HL-60 (cell line): ENCODE data around the gene NAV2.
A peak's percentile ranks its signal among the peaks of the same experiment; 100 is the strongest.

Experiments
- DNase-seq, 2 experiments: peaks; one replicate each; pipeline ENCODE4 v3.0.0-alpha.2; 2010 to 2020; ENCODE audit warnings: low read depth in 1 of 2, low spot score in 1 of 2
- H3K27ac ChIP-seq: fragments of 250-450 bp; sonication (Bioruptor Pico); replicated peaks from 2 replicates; pipeline ENCODE4 v1.5.1; 2020; ENCODE audit warnings: mild to moderate bottlenecking, moderate library complexity
- H3K27me3 ChIP-seq: fragments of 250-450 bp; sonication (Bioruptor Pico); 2 replicates; pipeline ENCODE4 v1.5.1; 2021; ENCODE audit warnings: mild to moderate bottlenecking, moderate library complexity; ENCODE audit not compliant: insufficient read depth, poor library complexity, severe bottlenecking
- H3K4me3 ChIP-seq: replicated peaks from 2 replicates; pipeline ENCODE4 v1.5.1; 2011; ENCODE audit warnings: mild to moderate bottlenecking, control low read depth, low read length; ENCODE audit not compliant: insufficient read depth
- CTCF ChIP-seq: IDR thresholded peaks from one replicate; pipeline ENCODE4 v1.5.1; 2011; ENCODE audit warnings: low read length, control low read depth, inconsistent platforms; ENCODE audit not compliant: insufficient read depth
- GABPA ChIP-seq: IDR thresholded peaks from 2 replicates; pipeline ENCODE4 v1.6.1; 2012; ENCODE audit warnings: low read depth
- POLR2AphosphoS5 ChIP-seq: IDR thresholded peaks from 2 replicates; pipeline ENCODE4 v1.6.1; 2012; ENCODE audit warnings: low read depth
- REST ChIP-seq: IDR thresholded peaks from 2 replicates; pipeline ENCODE4 v1.6.1; 2012; ENCODE audit warnings: low read depth; ENCODE audit not compliant: insufficient replicate concordance
- SPI1 ChIP-seq: IDR thresholded peaks from 2 replicates; pipeline ENCODE4 v1.6.1; 2012; ENCODE audit warnings: low read depth, mild to moderate bottlenecking, borderline replicate concordance

Gene NAV2

GRCh38 chr11:19903620-19904069 is 191.0 kb downstream of the NAV2 start:
- no peak for TF ChIP-seq GABPA
- TF ChIP-seq POLR2AphosphoS5, result no peak
- peak; percentile 46 for TF ChIP-seq CTCF
- no peak overlapping the region for H3K4me3 ChIP-seq
- H3K27ac ChIP-seq, result no peak overlapping the region
- no peaks in the 10 kb centered on the region for H3K27me3 ChIP-seq
- peak; percentile 24 to 52 for DNase-seq

- no peaks in the 10 kb centered on the region for H3K27me3 ChIP-seq
- no peak overlapping the region for H3K27ac ChIP-seq
- TF ChIP-seq REST (no peak), SPI1 (no peak), CTCF (no peak), POLR2AphosphoS5 (no peak), GABPA (no peak)
- no peak for DNase-seq
- H3K4me3 ChIP-seq, result no peak overlapping the region
These were observed 192.7 kb downstream of the NAV2 start for GRCh38 chr11:19905280-19905853.

GRCh38 chr11:19906126-19906525 is 193.5 kb downstream of the NAV2 start:
- H3K4me3 ChIP-seq, result no peak overlapping the region
- no peaks in the 10 kb centered on the region for H3K27me3 ChIP-seq
- no peak for TF ChIP-seq REST
- TF ChIP-seq GABPA, result no peak
- TF ChIP-seq POLR2AphosphoS5, result no peak
- TF ChIP-seq SPI1, result no peak
- no peak for TF ChIP-seq CTCF
- no peak for DNase-seq
- H3K27ac ChIP-seq, result no peak overlapping the region

- no peak for DNase-seq
- H3K27me3 ChIP-seq, result no peaks in the 10 kb centered on the region
- H3K27ac ChIP-seq, result no peak overlapping the region
- TF ChIP-seq GABPA, result no peak
- no peak for TF ChIP-seq SPI1
- no peak for TF ChIP-seq CTCF
- TF ChIP-seq REST, result no peak
- TF ChIP-seq POLR2AphosphoS5, result no peak
- H3K4me3 ChIP-seq, result no peak overlapping the region
These were observed 194.5 kb downstream of the NAV2 start for GRCh38 chr11:19907008-19907579.
